ENCODE data around the gene CYSRT1.

CYSRT1 gene, protein sequence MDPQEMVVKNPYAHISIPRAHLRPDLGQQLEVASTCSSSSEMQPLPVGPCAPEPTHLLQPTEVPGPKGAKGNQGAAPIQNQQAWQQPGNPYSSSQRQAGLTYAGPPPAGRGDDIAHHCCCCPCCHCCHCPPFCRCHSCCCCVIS

GRCh38 chr9:137224830-137225694 is at the start of gene CYSRT1:
CYSRT1 (plus strand) TSS chr9:137225174; CDS start chr9:137225622, 448 bp downstream.
- no peak for DNase-seq
- Histone ChIP-seq H3K27ac (no peak within 1 kb of the TSS), H3K36me3 (no peaks in the 10 kb centered on the region), H3K9me3 (ENCODE audit: severe bottlenecking) (no peaks in the 10 kb centered on the region), H3K4me3 (ENCODE audit: low read depth, low read length) (peak within 1 kb of the TSS; percentile 66), H3K27me3 (ENCODE audit: insufficient read depth, low read depth, severe bottlenecking) (no peaks in the 10 kb centered on the region)
- TF ChIP-seq, protein P1, sequence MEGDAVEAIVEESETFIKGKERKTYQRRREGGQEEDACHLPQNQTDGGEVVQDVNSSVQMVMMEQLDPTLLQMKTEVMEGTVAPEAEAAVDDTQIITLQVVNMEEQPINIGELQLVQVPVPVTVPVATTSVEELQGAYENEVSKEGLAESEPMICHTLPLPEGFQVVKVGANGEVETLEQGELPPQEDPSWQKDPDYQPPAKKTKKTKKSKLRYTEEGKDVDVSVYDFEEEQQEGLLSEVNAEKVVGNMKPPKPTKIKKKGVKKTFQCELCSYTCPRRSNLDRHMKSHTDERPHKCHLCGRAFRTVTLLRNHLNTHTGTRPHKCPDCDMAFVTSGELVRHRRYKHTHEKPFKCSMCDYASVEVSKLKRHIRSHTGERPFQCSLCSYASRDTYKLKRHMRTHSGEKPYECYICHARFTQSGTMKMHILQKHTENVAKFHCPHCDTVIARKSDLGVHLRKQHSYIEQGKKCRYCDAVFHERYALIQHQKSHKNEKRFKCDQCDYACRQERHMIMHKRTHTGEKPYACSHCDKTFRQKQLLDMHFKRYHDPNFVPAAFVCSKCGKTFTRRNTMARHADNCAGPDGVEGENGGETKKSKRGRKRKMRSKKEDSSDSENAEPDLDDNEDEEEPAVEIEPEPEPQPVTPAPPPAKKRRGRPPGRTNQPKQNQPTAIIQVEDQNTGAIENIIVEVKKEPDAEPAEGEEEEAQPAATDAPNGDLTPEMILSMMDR (IDR thresholded peaks at IDR 0.05; ENCODE audit: low read depth, low read length) = no peak

- Histone ChIP-seq H3K9me3 (ENCODE audit: severe bottlenecking) (no peaks in the 10 kb centered on the region), H3K27me3 (ENCODE audit: insufficient read depth, low read depth, severe bottlenecking) (no peaks in the 10 kb centered on the region)
- no peak for DNase-seq
Observed at GRCh38 chr9:137175345-137175961, 49.5 kb upstream of the CYSRT1 start.

GRCh38 chr9:137176302-137177182 is 48.4 kb upstream of the CYSRT1 start:
- no peak overlapping the region for H3K4me3 ChIP-seq (ENCODE audit: low read depth, low read length)
- no peak overlapping the region for H3K27ac ChIP-seq
- no peaks in the 10 kb centered on the region for H3K27me3 ChIP-seq (ENCODE audit: insufficient read depth, low read depth, severe bottlenecking)
- TF ChIP-seq, protein P1 (IDR thresholded peaks at IDR 0.05; ENCODE audit: low read depth, low read length) = peak; percentile 70
- no peaks in the 10 kb centered on the region for H3K36me3 ChIP-seq
- DNase-seq = no peak
- no peaks in the 10 kb centered on the region for H3K9me3 ChIP-seq (ENCODE audit: severe bottlenecking)

More at GRCh38 chr9:137175345-137175961, 49.5 kb upstream of the CYSRT1 start:
- H3K27ac ChIP-seq = no peak overlapping the region
- no peak overlapping the region for H3K4me3 ChIP-seq (ENCODE audit: low read depth, low read length)
- TF ChIP-seq, protein P1 (IDR thresholded peaks at IDR 0.05; ENCODE audit: low read depth, low read length) = no peak
- H3K36me3 ChIP-seq = no peaks in the 10 kb centered on the region

DNA sequence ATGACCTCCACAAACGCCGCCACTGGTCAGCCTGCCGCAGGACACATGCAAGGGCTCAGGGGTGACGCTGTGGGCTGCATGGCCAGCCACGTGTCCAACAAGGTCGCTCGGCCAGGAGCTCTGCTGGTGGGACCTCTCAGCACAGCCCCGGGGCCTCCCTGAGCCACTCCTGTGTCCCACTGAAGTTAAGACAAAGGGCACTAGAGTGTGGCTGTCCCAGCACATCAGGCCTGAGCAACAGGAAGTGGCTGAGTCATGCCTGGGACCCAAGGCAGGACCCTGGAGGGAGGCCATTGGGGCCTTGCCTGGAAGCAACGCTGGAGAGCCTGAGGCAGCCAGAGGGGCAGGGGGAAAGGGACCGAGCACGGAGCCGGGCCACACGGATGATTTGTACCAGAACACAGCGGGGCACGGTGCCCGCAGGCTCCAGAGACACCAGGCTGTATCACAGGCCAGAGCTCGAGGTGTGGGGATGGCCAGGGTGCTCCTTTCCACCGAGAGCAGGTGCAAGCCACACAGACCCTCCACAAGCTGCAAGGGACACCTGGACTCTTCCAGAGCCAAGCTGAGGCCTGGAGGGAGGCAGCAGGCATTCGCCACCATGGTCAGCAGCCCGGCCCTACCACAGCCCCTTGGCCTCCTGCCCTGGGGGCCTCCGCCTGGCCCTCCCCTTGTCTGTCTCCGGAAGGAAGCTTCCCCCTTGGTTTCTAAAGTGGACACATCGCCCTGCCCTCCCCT is 46.6 kb upstream of the CYSRT1 start:
- no peak overlapping the region for H3K27ac ChIP-seq
- no peaks in the 10 kb centered on the region for H3K27me3 ChIP-seq (ENCODE audit: insufficient read depth, low read depth, severe bottlenecking)
- H3K4me3 ChIP-seq (ENCODE audit: low read depth, low read length) = no peak overlapping the region
- DNase-seq = no peak
- TF ChIP-seq, protein P1 (IDR thresholded peaks at IDR 0.05; ENCODE audit: low read depth, low read length) = no peak
- no peaks in the 10 kb centered on the region for H3K36me3 ChIP-seq
- H3K9me3 ChIP-seq (ENCODE audit: severe bottlenecking) = no peaks in the 10 kb centered on the region

All from WERI-Rb-1 (cell line).